CD4-positive, alpha-beta T cell (primary cell): Measurements from ENCODE around the gene FOSL2. TPM values are rescaled to one million over a fixed set of nuclear protein-coding genes. Genes with fewer than 3 reads are reported as not detected.

Experiments
- ATAC-seq: fragments of 200-7000 bp; cut with Tn5 transposase; one replicate; pipeline ENCODE4 v1.10.0; 2022; ENCODE audit warnings: mild to moderate bottlenecking; ENCODE audit not compliant: poor library complexity
- CTCF ChIA-PET: fragments of 350-600 bp; sonication (Branson Sonifier 250); formaldehyde crosslinking; loops from one replicate; lab custom pipeline; 2021; ENCODE audit warnings: antibody characterized with exemption, inconsistent platforms; lab: Charles Lee
- POLR2A ChIA-PET: fragments of 350-600 bp; sonication (Branson Sonifier 250); formaldehyde crosslinking; loops from one replicate; lab custom pipeline; 2021; ENCODE audit warnings: antibody characterized with exemption, inconsistent platforms; lab: Charles Lee
- DNase-seq, 14 experiments: peaks; one replicate each; pipeline ENCODE4 v3.0.0-alpha.2; 2013 to 2020; ENCODE audit warnings: mixed read lengths in 2 of 14
- H3K27ac ChIP-seq, 2 donors: one replicate each; pipeline versions ENCODE4 v1.5.1 to v1.7.0; 2013; ENCODE audit warnings: low read length in 2 of 2, low read depth in 1 of 2, mild to moderate bottlenecking in 1 of 2
- H3K27me3 ChIP-seq, 2 experiments: 1 replicate in 1 of 2; 2 replicates in 1 of 2; pipeline versions ENCODE4 v1.6.1 to v1.7.0; 2013; ENCODE audit warnings: low read length in 2 of 2, control low read depth in 1 of 2, mild to moderate bottlenecking in 1 of 2, moderate library complexity in 1 of 2; ENCODE audit not compliant: insufficient read depth in 2 of 2, control insufficient read depth in 1 of 2
- H3K36me3 ChIP-seq: one replicate; pipeline ENCODE4 v1.6.1; 2013; ENCODE audit warnings: low read length, control low read depth; ENCODE audit not compliant: insufficient read depth
- H3K4me1 ChIP-seq: one replicate; pipeline ENCODE4 v1.6.1; 2013; ENCODE audit warnings: low read length, control low read depth; ENCODE audit not compliant: insufficient read depth
- H3K4me3 ChIP-seq: one replicate; pipeline ENCODE4 v1.5.1; 2013; ENCODE audit warnings: mild to moderate bottlenecking, low read length, moderate library complexity
- H3K9me3 ChIP-seq, 2 experiments: 1 replicate in 1 of 2; 2 replicates in 1 of 2; pipeline versions ENCODE4 v1.6.1 to v1.7.0; 2013; ENCODE audit warnings: low read length in 2 of 2, mild to moderate bottlenecking in 2 of 2, control low read depth in 1 of 2, moderate library complexity in 1 of 2; ENCODE audit not compliant: control insufficient read depth in 1 of 2, insufficient read depth in 1 of 2
- H3K27ac Mint-ChIP-seq: one replicate; pipeline ENCODE4 v1.8.0; 2020; ENCODE audit warnings: mixed read lengths
- H3K27me3 Mint-ChIP-seq: one replicate; pipeline ENCODE4 v1.8.0; 2021; ENCODE audit warnings: mixed read lengths
- H3K36me3 Mint-ChIP-seq: one replicate; pipeline ENCODE4 v1.8.0; 2021; ENCODE audit warnings: low read depth, mixed read lengths
- H3K4me1 Mint-ChIP-seq: one replicate; pipeline ENCODE4 v1.8.0; 2021; ENCODE audit warnings: low read depth, mixed read lengths
- H3K4me3 Mint-ChIP-seq: one replicate; pipeline ENCODE4 v1.8.0; 2020; ENCODE audit warnings: mild to moderate bottlenecking, mixed read lengths
- H3K9me3 Mint-ChIP-seq: one replicate; pipeline ENCODE4 v1.8.0; 2020; ENCODE audit warnings: mixed read lengths
- CTCF ChIP-seq: fragments of 200-600 bp; IDR thresholded peaks from one replicate; pipeline ENCODE4 v1.8.0; 2022; ENCODE audit warnings: antibody characterized with exemption, mild to moderate bottlenecking
- intact Hi-C, 2 experiments: fragments of 100-400 bp; cut with DNase I in 1 of 2; cut with micrococcal nuclease in 1 of 2; formaldehyde crosslinking; loops; one replicate each; pipeline versions ENCODE4 v1.15.1 to v1.9.0; 2023 to 2025; cut with DNase I, micrococcal nuclease
- total RNA-seq, 174 experiments: library from RNA in 2 of 174; stranded (reverse) in 2 of 174; gene quantifications; one replicate each; pipeline ENCODE4 v1.2.3 and lab custom pipeline; 2021 to 2026

The FOSL2 gene
- total RNA-seq, 2 experiments from 2014 or later = 152 to 155 TPM

- H3K9me3 Mint-ChIP-seq = no peaks in the 10 kb centered on the region
- Histone ChIP-seq H3K36me3 (no peaks in the 10 kb centered on the region), H3K9me3 (no peaks in the 10 kb centered on the region), H3K4me1 (peaks cover 94% of the 10 kb centered on the region), H3K27me3 (no peaks in the 10 kb centered on the region), H3K27ac (no peak overlapping the region), H3K4me3 (no peak overlapping the region)
- no peak for ATAC-seq
- DNase-seq = peak in 2 of 14 experiments; percentile 67 to 77
- intact Hi-C loops = loop anchor here in 1 of 2 experiments (5.0 kb wide), 1 partner anchor 46 kb away; no protein-coding TSS in a partner anchor
- no peak for TF ChIP-seq CTCF
- H3K27me3 Mint-ChIP-seq = peaks cover 4% of the 10 kb centered on the region
- H3K27ac Mint-ChIP-seq = peak overlapping the region; percentile 44
- no peaks in the 10 kb centered on the region for H3K36me3 Mint-ChIP-seq
- H3K4me1 Mint-ChIP-seq = peaks cover 67% of the 10 kb centered on the region
- ChIA-PET CTCF (no interaction called here), POLR2A (interaction anchor here (0.8 to 1.3 kb wide), 2 partner anchors 29 to 32 kb away, joined by 3 to 6 read pairs; partner anchors contain the start of gene FOSL2)
- peak overlapping the region; percentile 31 for H3K4me3 Mint-ChIP-seq
Measured at GRCh38 chr2:28360718-28361293, 31.9 kb upstream of the FOSL2 start.

GRCh38 chr2:28361991-28362710 lies 30.5 kb upstream of the FOSL2 start:
- Histone ChIP-seq H3K27me3 (no peaks in the 10 kb centered on the region), H3K9me3 (no peaks in the 10 kb centered on the region), H3K36me3 (no peaks in the 10 kb centered on the region), H3K4me3 (no peak overlapping the region), H3K27ac (no peak overlapping the region), H3K4me1 (peaks cover 94% of the 10 kb centered on the region)
- intact Hi-C loops = loop anchor here in 1 of 2 experiments (5.0 kb wide), 1 partner anchor 45 kb away; no protein-coding TSS in a partner anchor
- ChIA-PET CTCF (no interaction called here), POLR2A (interaction anchor here (0.7 to 1.2 kb wide), 2 partner anchors 31 to 449 kb away, joined by 3 to 5 read pairs; partner anchors contain the start of genes FOSL2 and SPDYA)
- no peak overlapping the region for H3K4me3 Mint-ChIP-seq
- H3K27me3 Mint-ChIP-seq = peaks cover 4% of the 10 kb centered on the region
- H3K4me1 Mint-ChIP-seq = peaks cover 80% of the 10 kb centered on the region
- peak overlapping the region; percentile 31 for H3K27ac Mint-ChIP-seq
- DNase-seq (no peak), ATAC-seq (no peak)
- H3K36me3 Mint-ChIP-seq = no peaks in the 10 kb centered on the region
- no peaks in the 10 kb centered on the region for H3K9me3 Mint-ChIP-seq
- no peak for TF ChIP-seq CTCF

GRCh38 chr2:28362991-28363521 lies 29.6 kb upstream of the FOSL2 start:
- Histone ChIP-seq H3K27ac (no peak overlapping the region), H3K27me3 (no peaks in the 10 kb centered on the region), H3K9me3 (no peaks in the 10 kb centered on the region), H3K4me1 (peaks cover 100% of the 10 kb centered on the region), H3K4me3 (no peak overlapping the region), H3K36me3 (no peaks in the 10 kb centered on the region)
- TF ChIP-seq CTCF = no peak
- POLR2A ChIA-PET = no interaction called here
- no peak overlapping the region for H3K4me3 Mint-ChIP-seq
- no peak overlapping the region for H3K27ac Mint-ChIP-seq
- no peaks in the 10 kb centered on the region for H3K9me3 Mint-ChIP-seq
- DNase-seq = no peak
- no peaks in the 10 kb centered on the region for H3K36me3 Mint-ChIP-seq
- H3K27me3 Mint-ChIP-seq = peaks cover 4% of the 10 kb centered on the region
- CTCF ChIA-PET = interaction anchor here (0.5 kb wide), 1 partner anchor 851 kb away, joined by 3 read pairs; no protein-coding TSS in a partner anchor
- H3K4me1 Mint-ChIP-seq = peaks cover 84% of the 10 kb centered on the region
- no peak for ATAC-seq
- intact Hi-C loops = loop anchor here in 1 of 2 experiments (5.0 kb wide), 1 partner anchor 44 kb away; no protein-coding TSS in a partner anchor
